Subcutaneous adipose tissue (tissue), 4 donors: ENCODE results near the gene KCND2. TPM values are rescaled to one million over a fixed set of nuclear protein-coding genes. Genes with fewer than 3 reads are reported as not detected.

Experiments
- CTCF ChIP-seq: fragments of 450-650 bp; IDR thresholded peaks from one replicate; pipeline ENCODE4 v1.5.1; 2016; ENCODE audit warnings: low read depth, mild to moderate bottlenecking, control low read depth, antibody characterized with exemption, moderate library complexity
- total RNA-seq, 4 donors: library from RNA; depleted of rRNA; stranded (reverse); fragments of >200 nt; gene quantifications; one replicate each; pipeline ENCODE4 v1.1.0, GENCODE V29; 2016

KCND2 gene
- total RNA-seq, 4 donors from 2014 or later, result 1.5 to 8.0 (median 1.8) TPM

- TF ChIP-seq CTCF, result no peak
Measured at GRCh38 chr7:120276720-120277119, 3.7 kb downstream of the KCND2 start.

GRCh38 chr7:120278773-120279172, 5.8 kb downstream of the KCND2 start:
- no peak for TF ChIP-seq CTCF

GRCh38 chr7:120280743-120281142, 7.8 kb downstream of the KCND2 start:
- TF ChIP-seq CTCF, result no peak

- no peak for TF ChIP-seq CTCF
Measured at GRCh38 chr7:120293027-120293426, 20.1 kb downstream of the KCND2 start.

GRCh38 chr7:120302190-120302589, 29.2 kb downstream of the KCND2 start:
- no peak for TF ChIP-seq CTCF

- TF ChIP-seq CTCF, result no peak
Measured at GRCh38 chr7:120303105-120303504, 30.1 kb downstream of the KCND2 start.

GRCh38 chr7:120304674-120305073, 31.7 kb downstream of the KCND2 start:
- TF ChIP-seq CTCF, result no peak
